Fibroblast of lung (primary cell): Measurements from ENCODE around the gene FBXO33. TPM values are rescaled to one million over a fixed set of nuclear protein-coding genes. Genes with fewer than 3 reads are reported as not detected.

Experiments used
- DNase-seq, 2 donors: peaks; one replicate each; pipeline versions ENCODE4 v3.0.0 to v3.0.0-alpha.2; 2010; ENCODE audit warnings: low read depth in 2 of 2
- H2AFZ ChIP-seq: 2 replicates; pipeline ENCODE4 v1.5.1; 2012; ENCODE audit warnings: low read length, control low read depth, inconsistent platforms
- H3K27ac ChIP-seq: 2 replicates; pipeline ENCODE4 v1.5.1; 2011; ENCODE audit warnings: low read length, control low read depth; ENCODE audit not compliant: insufficient read depth
- H3K27me3 ChIP-seq: 2 replicates; pipeline ENCODE4 v1.5.1; 2011; ENCODE audit warnings: mild to moderate bottlenecking, low read length; ENCODE audit not compliant: control insufficient read depth, insufficient read depth
- H3K36me3 ChIP-seq: 2 replicates; pipeline ENCODE4 v1.5.1; 2011; ENCODE audit warnings: low read length; ENCODE audit not compliant: control insufficient read depth, insufficient read depth
- H3K4me1 ChIP-seq: 2 replicates; pipeline ENCODE4 v1.5.1; 2011; ENCODE audit warnings: low read length; ENCODE audit not compliant: control insufficient read depth, insufficient read depth; ENCODE audit errors: extremely low read depth
- H3K4me2 ChIP-seq: 2 replicates; pipeline ENCODE4 v1.5.1; 2011; ENCODE audit warnings: low read length, control low read depth; ENCODE audit not compliant: insufficient read depth; ENCODE audit errors: extremely low read depth
- H3K4me3 ChIP-seq, 4 experiments: fragments of 200-600 bp in 1 of 4; sonication (generic) in 1 of 4; replicated peaks in 1 of 4; 2 replicates each; pipeline ENCODE4 v1.5.1; 2011 to 2016; ENCODE audit warnings: low read length in 4 of 4, low read depth in 3 of 4, mild to moderate bottlenecking in 3 of 4, control low read depth in 2 of 4, inconsistent platforms in 1 of 4, mixed read lengths in 1 of 4; ENCODE audit not compliant: insufficient read depth in 1 of 4; ENCODE audit errors: control extremely low read depth in 1 of 4
- H3K79me2 ChIP-seq: 2 replicates; pipeline ENCODE4 v1.5.1; 2012; ENCODE audit warnings: mild to moderate bottlenecking, low read length, inconsistent platforms; ENCODE audit not compliant: control insufficient read depth, insufficient read depth
- H3K9ac ChIP-seq: 2 replicates; pipeline ENCODE4 v1.5.1; 2011; ENCODE audit warnings: mild to moderate bottlenecking, low read length, control low read depth; ENCODE audit not compliant: insufficient read depth
- H3K9me3 ChIP-seq: 2 replicates; pipeline ENCODE4 v1.5.1; 2012; ENCODE audit warnings: low read depth, low read length; ENCODE audit not compliant: control insufficient read depth, insufficient read depth
- H4K20me1 ChIP-seq: 2 replicates; pipeline ENCODE4 v1.5.1; 2011; ENCODE audit warnings: low read length; ENCODE audit not compliant: control insufficient read depth, insufficient read depth; ENCODE audit errors: extremely low read depth
- CTCF ChIP-seq, 2 donors: IDR thresholded peaks in 1 of 2; conservative IDR thresholded peaks in 1 of 2; 1 replicate in 1 of 2; 2 replicates in 1 of 2; pipeline ENCODE4 v1.5.1; 2011 to 2012; ENCODE audit warnings: low read length in 2 of 2, control low read depth in 1 of 2, inconsistent platforms in 1 of 2, low read depth in 1 of 2, mild to moderate bottlenecking in 1 of 2
- EZH2 ChIP-seq: IDR thresholded peaks from 2 replicates; pipeline ENCODE4 v1.5.1; 2012; ENCODE audit warnings: low read length, control low read depth, mild to moderate bottlenecking; ENCODE audit errors: missing control alignments
- polyA plus RNA-seq, 2 donors: library from polyadenylated mRNA; depleted of rRNA in 1 of 2; stranded (reverse) in 1 of 2; unstranded in 1 of 2; fragments of >200 nt; gene quantifications; 2 replicates each; pipeline ENCODE4 v1.2.1, GENCODE V29; 2011 to 2012; ENCODE audit warnings: missing spikeins in 1 of 2
- total RNA-seq: library from RNA; depleted of rRNA; stranded (reverse); fragments of >200 nt; gene quantifications from 2 replicates; pipeline ENCODE4 v1.2.1, GENCODE V29; 2014

Gene FBXO33
- total and polyA plus RNA-seq, 2 donors (not counting 1 experiment from before 2014, with no cell fraction given), result 12.6 to 16.3 TPM

- DNase-seq, result peak in 1 of 2 donors; percentile 19
- Histone ChIP-seq H3K27me3 (no peaks in the 10 kb centered on the region), H3K4me2 (no peak overlapping the region), H4K20me1 (no peaks in the 10 kb centered on the region), H3K4me1 (peaks cover 2% of the 10 kb centered on the region), H3K27ac (no peak overlapping the region), H3K36me3 (peaks cover 4% of the 10 kb centered on the region), H3K9ac (no peak overlapping the region), H2AFZ (no peak overlapping the region), H3K9me3 (no peaks in the 10 kb centered on the region), H3K79me2 (no peaks in the 10 kb centered on the region), H3K4me3 (no peak overlapping the region)
- no peak for TF ChIP-seq CTCF (conservative IDR thresholded peaks at IDR 0.05 in 1 of 2, IDR thresholded peaks at IDR 0.05 in 1 of 2; ENCODE audit: low read depth in 1 of 2, low read length in 2 of 2)
- TF ChIP-seq EZH2, result no peak
Measured at GRCh38 chr14:39395555-39396254, 36.5 kb downstream of the FBXO33 start.

GRCh38 chr14:39393289-39393688 lies 38.9 kb downstream of the FBXO33 start:
- H4K20me1 ChIP-seq, result no peaks in the 10 kb centered on the region
- no peak for DNase-seq
- H3K4me2 ChIP-seq, result no peak overlapping the region
- no peak overlapping the region for H3K27ac ChIP-seq
- H3K4me1 ChIP-seq, result peaks cover 2% of the 10 kb centered on the region
- H3K36me3 ChIP-seq, result no peaks in the 10 kb centered on the region
- TF ChIP-seq CTCF (conservative IDR thresholded peaks at IDR 0.05 in 1 of 2, IDR thresholded peaks at IDR 0.05 in 1 of 2; ENCODE audit: low read depth in 1 of 2, low read length in 2 of 2), result no peak
- TF ChIP-seq EZH2, result no peak
- no peaks in the 10 kb centered on the region for H3K79me2 ChIP-seq
- no peak overlapping the region for H3K4me3 ChIP-seq
- H2AFZ ChIP-seq, result no peak overlapping the region
- H3K9me3 ChIP-seq, result no peaks in the 10 kb centered on the region
- H3K9ac ChIP-seq, result no peak overlapping the region
- H3K27me3 ChIP-seq, result no peaks in the 10 kb centered on the region

- Histone ChIP-seq H3K36me3 (no peaks in the 10 kb centered on the region), H3K9me3 (no peaks in the 10 kb centered on the region), H3K4me3 (no peak overlapping the region), H3K27me3 (no peaks in the 10 kb centered on the region), H3K4me2 (no peak overlapping the region), H2AFZ (no peak overlapping the region), H4K20me1 (no peaks in the 10 kb centered on the region), H3K4me1 (no peaks in the 10 kb centered on the region), H3K79me2 (no peaks in the 10 kb centered on the region), H3K27ac (no peak overlapping the region), H3K9ac (no peak overlapping the region)
- no peak for TF ChIP-seq CTCF (conservative IDR thresholded peaks at IDR 0.05 in 1 of 2, IDR thresholded peaks at IDR 0.05 in 1 of 2; ENCODE audit: low read depth in 1 of 2, low read length in 2 of 2)
- no peak for TF ChIP-seq EZH2
- no peak for DNase-seq
Measured at GRCh38 chr14:39384177-39384576, 48.1 kb downstream of the FBXO33 start.
